ENCODE results near the gene ADAMTS7. TPM values are rescaled to one million over a fixed set of nuclear protein-coding genes. Genes with fewer than 3 reads are reported as not detected.

The ADAMTS7 gene
- total and polyA plus RNA-seq, 5 donors from 2014 or later = not detected

DNA sequence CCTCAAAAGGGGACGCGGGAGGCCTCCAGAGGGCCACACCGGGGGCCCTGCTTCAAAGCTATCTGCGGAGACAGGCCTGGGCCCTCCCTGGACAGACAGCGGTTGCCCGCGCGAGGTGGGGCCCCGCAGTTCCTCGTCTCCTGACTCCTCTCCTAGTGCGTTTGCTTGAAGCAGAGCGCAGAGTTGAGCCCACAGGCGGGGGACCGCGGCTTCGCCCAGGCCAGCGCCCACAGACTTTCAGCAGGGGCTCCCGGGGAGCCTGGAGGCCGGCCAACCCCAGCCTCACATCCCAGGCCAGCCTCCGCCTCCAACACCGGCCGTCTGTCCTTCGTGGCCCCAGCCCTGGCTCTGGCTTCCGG lies 540 bp upstream of the ADAMTS7 start:
- peaks cover 0 to 8% (median 2%) of the 10 kb centered on the region in 7 donors for H3K9me3 Mint-ChIP-seq
- Histone ChIP-seq H3K4me3 (ENCODE audit: low read depth, low read length) (no peak overlapping the region), H3K9me3 (ENCODE audit: control insufficient read depth in 2 of 2, low read length in 2 of 2) (peaks cover 6 to 8% of the 10 kb centered on the region in 2 experiments), H3K36me3 (ENCODE audit: control insufficient read depth, insufficient read depth, low read length) (no peaks in the 10 kb centered on the region), H3K27me3 (ENCODE audit: control insufficient read depth, insufficient read depth, low read length) (peaks cover 27% of the 10 kb centered on the region), H3K27ac (ENCODE audit: insufficient read depth, low read length, poor library complexity, severe bottlenecking) (no peak overlapping the region), H3K4me1 (ENCODE audit: control insufficient read depth, insufficient read depth, low read length, poor library complexity, severe bottlenecking) (peaks cover 15% of the 10 kb centered on the region)
- DNase-seq = no peak
- H3K27me3 Mint-ChIP-seq = peaks cover 58% of the 10 kb centered on the region
- ATAC-seq (ENCODE audit: low read depth in 2 of 2) = no peak
- H3K36me3 Mint-ChIP-seq = no peaks in the 10 kb centered on the region
- H3K4me3 Mint-ChIP-seq = peak overlapping the region; percentile 79 to 88 (median 82)
- peaks cover 0 to 20% (median 8%) of the 10 kb centered on the region in 4 donors for H3K4me1 Mint-ChIP-seq
- H3K27ac Mint-ChIP-seq = no peak overlapping the region

DNA sequence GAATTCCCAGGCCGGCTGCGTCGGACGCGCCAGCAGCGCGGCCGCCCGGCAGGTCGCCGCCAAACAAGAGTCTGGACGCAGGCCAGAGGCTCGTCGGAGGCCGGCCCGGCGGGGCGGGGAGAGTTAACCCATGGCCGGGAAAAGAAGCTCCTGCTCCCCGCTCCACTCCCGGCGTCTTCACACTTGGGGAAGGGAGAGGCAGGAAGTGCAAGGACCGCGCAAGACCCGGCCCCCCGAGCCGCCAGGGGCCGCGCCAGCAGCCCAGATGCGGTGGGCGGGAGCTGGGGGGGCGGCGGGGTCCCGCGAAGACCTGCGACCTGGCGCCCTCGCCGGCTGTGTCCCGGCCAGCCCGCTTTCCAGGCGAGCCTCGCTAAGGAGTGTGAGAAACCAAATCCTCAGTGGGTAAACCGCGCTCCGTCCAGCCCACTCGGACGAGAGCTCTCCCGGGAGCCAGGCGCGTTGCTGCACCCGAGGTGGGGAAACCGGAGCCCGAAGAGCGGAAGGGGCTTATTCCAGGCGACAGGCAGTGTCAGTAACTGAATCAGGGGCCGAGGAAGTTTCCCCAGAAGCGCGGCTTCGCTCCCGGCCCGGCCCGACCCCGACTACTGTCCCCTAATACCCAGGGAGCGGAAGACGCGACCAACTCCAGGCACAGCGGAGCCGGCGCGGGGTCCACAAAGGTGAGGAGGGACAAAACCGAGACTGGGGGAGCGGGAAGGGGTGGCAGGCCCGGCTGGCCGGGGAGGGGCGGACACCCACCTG lies 721 bp downstream of the ADAMTS7 start:
- H3K27ac Mint-ChIP-seq = no peak overlapping the region
- ATAC-seq (ENCODE audit: low read depth in 2 of 2) = no peak
- no peaks in the 10 kb centered on the region for H3K36me3 ChIP-seq (ENCODE audit: control insufficient read depth, insufficient read depth, low read length)
- H3K27ac ChIP-seq (ENCODE audit: insufficient read depth, low read length, poor library complexity, severe bottlenecking) = no peak overlapping the region
- H3K27me3 ChIP-seq (ENCODE audit: control insufficient read depth, insufficient read depth, low read length) = peaks cover 23% of the 10 kb centered on the region
- peak overlapping the region; percentile 30 to 82 (median 76) for H3K4me3 Mint-ChIP-seq
- H3K27me3 Mint-ChIP-seq = peaks cover 53% of the 10 kb centered on the region
- H3K9me3 Mint-ChIP-seq = peaks cover 0 to 8% (median 2%) of the 10 kb centered on the region in 7 donors
- DNase-seq = no peak
- H3K36me3 Mint-ChIP-seq = no peaks in the 10 kb centered on the region
- H3K4me1 Mint-ChIP-seq = peaks cover 0 to 20% (median 8%) of the 10 kb centered on the region in 4 donors
- peaks cover 6 to 8% of the 10 kb centered on the region in 2 experiments for H3K9me3 ChIP-seq (ENCODE audit: control insufficient read depth in 2 of 2, low read length in 2 of 2)
- peaks cover 15% of the 10 kb centered on the region for H3K4me1 ChIP-seq (ENCODE audit: control insufficient read depth, insufficient read depth, low read length, poor library complexity, severe bottlenecking)
- no peak overlapping the region for H3K4me3 ChIP-seq (ENCODE audit: low read depth, low read length)

DNA sequence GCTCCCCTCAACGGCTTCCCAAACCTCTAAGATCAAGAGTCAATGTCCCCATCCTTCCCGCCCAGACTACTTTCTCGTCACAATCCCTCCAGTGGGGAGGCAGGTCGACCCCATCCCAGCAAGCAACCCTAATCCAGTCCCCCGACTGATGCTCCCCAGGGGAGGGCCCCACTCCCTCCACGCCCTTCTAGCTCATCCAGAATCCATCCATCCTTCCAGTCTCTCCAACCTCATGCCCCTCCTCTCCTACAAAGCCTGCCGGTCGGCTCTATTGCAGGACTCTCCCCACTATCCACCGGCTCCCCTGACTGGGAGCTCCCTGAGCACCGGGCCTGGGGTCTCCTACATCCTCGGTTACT lies 1.3 kb downstream of the ADAMTS7 start:
- Mint-ChIP-seq H3K4me3 (peak overlapping the region; percentile 35 to 88 (median 69)), H3K27ac (peak overlapping the region in 1 of 3 donors; percentile 63), H3K4me1 (peaks cover 0 to 20% (median 8%) of the 10 kb centered on the region in 4 donors), H3K9me3 (peaks cover 0 to 8% (median 2%) of the 10 kb centered on the region in 7 donors), H3K27me3 (peaks cover 59% of the 10 kb centered on the region), H3K36me3 (no peaks in the 10 kb centered on the region)
- Histone ChIP-seq H3K27ac (ENCODE audit: insufficient read depth, low read length, poor library complexity, severe bottlenecking) (no peak overlapping the region), H3K9me3 (ENCODE audit: control insufficient read depth in 2 of 2, low read length in 2 of 2) (peaks cover 6 to 8% of the 10 kb centered on the region in 2 experiments), H3K27me3 (ENCODE audit: control insufficient read depth, insufficient read depth, low read length) (peaks cover 23% of the 10 kb centered on the region), H3K4me1 (ENCODE audit: control insufficient read depth, insufficient read depth, low read length, poor library complexity, severe bottlenecking) (peaks cover 15% of the 10 kb centered on the region), H3K36me3 (ENCODE audit: control insufficient read depth, insufficient read depth, low read length) (no peaks in the 10 kb centered on the region), H3K4me3 (ENCODE audit: low read depth, low read length) (no peak overlapping the region)
- ATAC-seq (ENCODE audit: low read depth in 2 of 2) (no peak), DNase-seq (no peak)

DNA sequence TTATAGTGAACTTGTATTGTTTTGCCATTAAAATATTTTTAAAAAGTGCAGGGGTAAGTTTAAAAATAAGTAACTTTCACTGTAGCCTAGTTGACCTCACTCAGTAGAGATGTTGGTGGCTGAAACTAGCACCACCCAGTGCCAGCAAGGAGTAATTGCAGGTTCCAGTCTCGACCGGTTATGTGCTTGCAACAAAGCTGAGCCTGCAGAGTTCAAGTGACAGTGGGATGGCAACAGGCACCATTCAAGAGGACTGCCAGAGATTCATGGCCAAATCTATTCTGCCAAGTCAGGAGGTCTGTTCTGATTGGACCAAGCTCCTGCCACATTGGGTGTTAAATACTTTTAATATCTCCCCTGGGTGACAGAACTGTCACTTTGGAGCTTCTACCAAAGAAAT lies 2.7 kb downstream of the ADAMTS7 start:
- no peak overlapping the region for H3K27ac ChIP-seq (ENCODE audit: insufficient read depth, low read length, poor library complexity, severe bottlenecking)
- H3K4me3 ChIP-seq (ENCODE audit: low read depth, low read length) = no peak overlapping the region
- H3K27ac Mint-ChIP-seq = no peak overlapping the region
- peak overlapping the region in 2 of 4 donors; percentile 71 to 72 for H3K4me3 Mint-ChIP-seq
- H3K27me3 Mint-ChIP-seq = peaks cover 57% of the 10 kb centered on the region
- peaks cover 0 to 8% (median 2%) of the 10 kb centered on the region in 7 donors for H3K9me3 Mint-ChIP-seq
- peaks cover 0 to 20% (median 8%) of the 10 kb centered on the region in 4 donors for H3K4me1 Mint-ChIP-seq
- H3K9me3 ChIP-seq (ENCODE audit: control insufficient read depth in 2 of 2, low read length in 2 of 2) = peaks cover 6 to 8% of the 10 kb centered on the region in 2 experiments
- peaks cover 20% of the 10 kb centered on the region for H3K27me3 ChIP-seq (ENCODE audit: control insufficient read depth, insufficient read depth, low read length)
- DNase-seq = peak in 1 of 3 donors; percentile 71
- no peaks in the 10 kb centered on the region for H3K36me3 ChIP-seq (ENCODE audit: control insufficient read depth, insufficient read depth, low read length)
- ATAC-seq (ENCODE audit: low read depth in 2 of 2) = no peak
- no peaks in the 10 kb centered on the region for H3K36me3 Mint-ChIP-seq
- peaks cover 15% of the 10 kb centered on the region for H3K4me1 ChIP-seq (ENCODE audit: control insufficient read depth, insufficient read depth, low read length, poor library complexity, severe bottlenecking)

DNA sequence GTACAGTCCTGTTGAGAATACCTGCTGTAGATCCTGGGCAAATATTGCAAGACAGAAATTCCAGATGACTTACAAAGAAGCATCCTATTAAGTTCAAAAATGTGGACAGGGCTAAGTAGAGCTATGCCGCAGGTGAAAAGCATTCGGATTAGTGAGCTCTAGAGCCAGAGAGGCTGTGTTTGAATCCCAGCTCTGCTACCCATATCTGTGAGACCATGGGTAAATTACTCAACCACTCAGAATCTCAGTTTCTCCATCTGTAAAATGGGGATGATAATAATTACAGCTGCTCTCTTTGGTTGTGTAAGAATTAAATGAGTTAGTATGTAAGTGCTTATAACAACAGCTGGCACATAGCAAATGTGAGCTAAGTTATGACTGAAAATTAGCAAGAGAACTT lies 3.9 kb downstream of the ADAMTS7 start:
- Mint-ChIP-seq H3K9me3 (peaks cover 0 to 8% (median 2%) of the 10 kb centered on the region in 7 donors), H3K4me1 (peaks cover 0 to 13% (median 6%) of the 10 kb centered on the region in 4 donors), H3K36me3 (no peaks in the 10 kb centered on the region), H3K4me3 (no peak overlapping the region), H3K27ac (no peak overlapping the region), H3K27me3 (peaks cover 45% of the 10 kb centered on the region)
- Histone ChIP-seq H3K4me1 (ENCODE audit: control insufficient read depth, insufficient read depth, low read length, poor library complexity, severe bottlenecking) (peaks cover 15% of the 10 kb centered on the region), H3K27me3 (ENCODE audit: control insufficient read depth, insufficient read depth, low read length) (peaks cover 13% of the 10 kb centered on the region), H3K36me3 (ENCODE audit: control insufficient read depth, insufficient read depth, low read length) (no peaks in the 10 kb centered on the region), H3K27ac (ENCODE audit: insufficient read depth, low read length, poor library complexity, severe bottlenecking) (no peak overlapping the region), H3K4me3 (ENCODE audit: low read depth, low read length) (no peak overlapping the region), H3K9me3 (ENCODE audit: control insufficient read depth in 2 of 2, low read length in 2 of 2) (peaks cover 6 to 8% of the 10 kb centered on the region in 2 experiments)
- ATAC-seq (ENCODE audit: low read depth in 2 of 2) = no peak
- no peak for DNase-seq

DNA sequence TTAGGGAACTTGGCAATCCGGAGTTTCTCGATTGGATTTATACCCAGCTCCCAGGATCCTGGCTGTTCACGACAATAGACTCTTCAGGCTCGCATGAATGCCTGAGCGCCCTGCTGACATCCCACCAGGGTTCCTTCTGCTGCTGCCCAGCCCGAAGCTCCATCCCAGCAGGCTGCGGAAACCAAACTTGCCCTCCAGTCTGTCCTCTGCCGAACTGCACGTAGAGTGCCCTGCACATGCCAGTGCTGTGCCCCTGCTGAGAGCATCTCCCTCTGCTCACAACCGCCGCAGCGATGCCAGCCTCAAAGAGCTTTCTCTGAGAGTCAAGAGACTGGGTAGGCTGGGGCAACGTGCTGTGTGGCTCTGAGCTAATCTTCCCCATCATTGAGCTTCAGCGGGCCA lies 6.9 kb downstream of the ADAMTS7 start:
- peaks cover 0 to 8% (median 0%) of the 10 kb centered on the region in 7 donors for H3K9me3 Mint-ChIP-seq
- no peak overlapping the region for H3K4me3 Mint-ChIP-seq
- H3K36me3 Mint-ChIP-seq = no peaks in the 10 kb centered on the region
- Histone ChIP-seq H3K4me1 (ENCODE audit: control insufficient read depth, insufficient read depth, low read length, poor library complexity, severe bottlenecking) (no peaks in the 10 kb centered on the region), H3K36me3 (ENCODE audit: control insufficient read depth, insufficient read depth, low read length) (no peaks in the 10 kb centered on the region), H3K9me3 (ENCODE audit: control insufficient read depth in 2 of 2, low read length in 2 of 2) (peaks cover 6 to 8% of the 10 kb centered on the region in 2 experiments), H3K27me3 (ENCODE audit: control insufficient read depth, insufficient read depth, low read length) (peaks cover 5% of the 10 kb centered on the region), H3K4me3 (ENCODE audit: low read depth, low read length) (no peak overlapping the region), H3K27ac (ENCODE audit: insufficient read depth, low read length, poor library complexity, severe bottlenecking) (no peak overlapping the region)
- no peak for DNase-seq
- no peak overlapping the region for H3K27ac Mint-ChIP-seq
- peaks cover 28% of the 10 kb centered on the region for H3K27me3 Mint-ChIP-seq
- ATAC-seq (ENCODE audit: low read depth in 2 of 2) = no peak
- no peaks in the 10 kb centered on the region for H3K4me1 Mint-ChIP-seq

DNA sequence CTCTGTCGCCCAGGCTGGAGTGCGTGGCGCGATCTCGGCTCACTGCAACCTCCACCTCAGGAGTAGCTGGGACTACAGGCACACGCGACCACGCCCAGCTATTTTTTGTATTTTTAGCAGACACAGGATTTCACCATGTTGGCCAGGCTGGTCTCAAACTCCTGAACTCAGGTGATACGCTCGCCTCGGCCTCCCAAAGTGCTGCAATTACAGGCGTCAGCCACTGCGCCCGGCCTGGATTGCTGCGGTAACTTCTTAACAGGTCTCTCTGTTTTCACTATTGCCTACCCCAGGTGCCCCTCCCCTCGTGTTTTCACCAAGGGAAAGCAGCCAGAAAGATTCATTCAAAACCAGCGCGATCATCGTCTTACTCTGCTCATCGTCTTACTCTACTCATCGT lies 10.5 kb downstream of the ADAMTS7 start:
- H3K27me3 ChIP-seq (ENCODE audit: control insufficient read depth, insufficient read depth, low read length) = no peaks in the 10 kb centered on the region
- H3K9me3 ChIP-seq (ENCODE audit: control insufficient read depth in 2 of 2, low read length in 2 of 2) = no peaks in the 10 kb centered on the region
- Mint-ChIP-seq H3K4me3 (no peak overlapping the region), H3K27me3 (peaks cover 15% of the 10 kb centered on the region), H3K36me3 (no peaks in the 10 kb centered on the region), H3K27ac (no peak overlapping the region), H3K4me1 (no peaks in the 10 kb centered on the region), H3K9me3 (peaks cover 0 to 2% (median 0%) of the 10 kb centered on the region in 7 donors)
- H3K27ac ChIP-seq (ENCODE audit: insufficient read depth, low read length, poor library complexity, severe bottlenecking) = no peak overlapping the region
- H3K36me3 ChIP-seq (ENCODE audit: control insufficient read depth, insufficient read depth, low read length) = no peaks in the 10 kb centered on the region
- H3K4me3 ChIP-seq (ENCODE audit: low read depth, low read length) = no peak overlapping the region
- H3K4me1 ChIP-seq (ENCODE audit: control insufficient read depth, insufficient read depth, low read length, poor library complexity, severe bottlenecking) = no peaks in the 10 kb centered on the region
- ATAC-seq (ENCODE audit: low read depth in 2 of 2) (no peak), DNase-seq (no peak)

DNA sequence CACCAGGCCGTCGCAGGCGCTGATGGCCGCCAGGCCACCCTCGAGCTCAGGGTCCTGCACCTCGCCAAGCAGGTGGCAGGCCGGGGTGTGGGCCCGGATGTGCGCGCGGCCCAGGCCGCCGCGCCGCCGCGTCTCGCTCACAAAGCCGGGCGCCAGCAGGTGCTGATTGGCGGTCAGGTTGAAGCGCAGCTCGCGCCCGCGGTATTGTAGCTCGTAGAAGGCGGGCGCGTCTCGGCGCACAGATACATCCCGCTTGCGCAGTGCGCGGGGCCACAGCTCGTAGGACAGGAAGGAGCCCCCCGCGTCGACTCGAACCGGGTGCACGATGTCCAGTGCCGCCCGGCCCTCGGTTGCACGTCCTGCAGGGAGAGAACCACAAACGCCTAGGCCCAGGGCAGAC lies 11.1 kb downstream of the ADAMTS7 start:
- peaks cover 10% of the 10 kb centered on the region for H3K27me3 Mint-ChIP-seq
- H3K4me1 Mint-ChIP-seq = no peaks in the 10 kb centered on the region
- H3K4me1 ChIP-seq (ENCODE audit: control insufficient read depth, insufficient read depth, low read length, poor library complexity, severe bottlenecking) = no peaks in the 10 kb centered on the region
- no peak overlapping the region for H3K4me3 Mint-ChIP-seq
- ATAC-seq (ENCODE audit: low read depth in 2 of 2) (no peak), DNase-seq (no peak)
- no peaks in the 10 kb centered on the region for H3K9me3 ChIP-seq (ENCODE audit: control insufficient read depth in 2 of 2, low read length in 2 of 2)
- H3K4me3 ChIP-seq (ENCODE audit: low read depth, low read length) = no peak overlapping the region
- no peaks in the 10 kb centered on the region for H3K27me3 ChIP-seq (ENCODE audit: control insufficient read depth, insufficient read depth, low read length)
- no peaks in the 10 kb centered on the region for H3K36me3 ChIP-seq (ENCODE audit: control insufficient read depth, insufficient read depth, low read length)
- peaks cover 0 to 2% (median 0%) of the 10 kb centered on the region in 7 donors for H3K9me3 Mint-ChIP-seq
- H3K36me3 Mint-ChIP-seq = no peaks in the 10 kb centered on the region
- H3K27ac Mint-ChIP-seq = no peak overlapping the region
- no peak overlapping the region for H3K27ac ChIP-seq (ENCODE audit: insufficient read depth, low read length, poor library complexity, severe bottlenecking)

Measured in CD4-positive, CD25-positive, alpha-beta regulatory T cell (primary cell).